K562 (cell line): ENCODE data around the gene CCDC87. TPM values are rescaled to one million over a fixed set of nuclear protein-coding genes. Genes with fewer than 3 reads are reported as not detected.

Source experiments
- ARID3B ChIP-seq: fragments of 250-450 bp; sonication (Bioruptor Pico); IDR thresholded peaks from 2 replicates; pipeline ENCODE4 v1.4.0; 2020; ENCODE audit warnings: borderline replicate concordance
- FOXJ2 ChIP-seq: fragments of 200-800 bp; sonication (Bioruptor generic); IDR thresholded peaks from 2 replicates; pipeline ENCODE4 v1.6.1; 2016; ENCODE audit warnings: missing genetic modification characterization, missing compliant biosample characterization
- GABPA ChIP-seq: fragments of 200-800 bp; sonication (Bioruptor generic); conservative IDR thresholded peaks from 2 replicates; pipeline ENCODE4 v1.6.1; 2016; ENCODE audit warnings: low read depth, missing genetic modification characterization, missing compliant biosample characterization
- GTF2F1 ChIP-seq: IDR thresholded peaks from 2 replicates; pipeline ENCODE4 v1.6.1; 2011; ENCODE audit warnings: low read depth, low read length, improper control_type of control experiment
- HNRNPH1 ChIP-seq: fragments of 200-400 bp; formaldehyde crosslinking; optimal IDR thresholded peaks from 2 replicates; pipeline ENCODE3; 2017; ENCODE audit warnings: low read depth, mild to moderate bottlenecking, low read length, moderate library complexity
- MED1 ChIP-seq: sonication (generic); formaldehyde crosslinking; IDR thresholded peaks from 2 replicates; pipeline ENCODE4 v1.8.1; 2023; ENCODE audit warnings: missing genetic modification reagents, borderline replicate concordance
- MEIS2 ChIP-seq: fragments of 450-650 bp; IDR thresholded peaks from 2 replicates; pipeline ENCODE4 v1.6.1; 2014; ENCODE audit warnings: mild to moderate bottlenecking; ENCODE audit not compliant: partially characterized antibody
- NFE2L1 ChIP-seq: fragments of 450-650 bp; IDR thresholded peaks from 2 replicates; pipeline ENCODE4 v1.6.1; 2016; ENCODE audit warnings: missing genetic modification characterization, low read depth, mild to moderate bottlenecking, missing compliant biosample characterization, moderate library complexity, borderline replicate concordance
- PHF21A ChIP-seq: fragments of 450-650 bp; IDR thresholded peaks from 2 replicates; pipeline ENCODE4 v1.6.1; 2017; ENCODE audit warnings: low read depth, borderline replicate concordance
- POLR2B ChIP-seq: fragments of 450-650 bp; IDR thresholded peaks from 2 replicates; pipeline ENCODE4 v1.6.1; 2018; ENCODE audit warnings: low read depth; ENCODE audit not compliant: partially characterized antibody
- SIN3B ChIP-seq: fragments of 450-650 bp; IDR thresholded peaks from 2 replicates; pipeline ENCODE4 v1.6.1; 2017; ENCODE audit warnings: low read depth, mild to moderate bottlenecking, moderate library complexity
- SLC30A9 ChIP-seq: fragments of 250-450 bp; sonication (Bioruptor Pico); IDR thresholded peaks from 2 replicates; pipeline ENCODE4 v1.8.0; 2022; ENCODE audit warnings: mild to moderate bottlenecking, moderate library complexity
- SRSF9 ChIP-seq: fragments of 200-400 bp; formaldehyde crosslinking; IDR thresholded peaks from 2 replicates; pipeline ENCODE4 v1.6.1; 2017; ENCODE audit warnings: low read depth, low read length, borderline replicate concordance
- TCF7L2 ChIP-seq: fragments of 150-350 bp; IDR thresholded peaks from 2 replicates; pipeline ENCODE4 v1.6.1; 2016; ENCODE audit warnings: low read depth, mild to moderate bottlenecking, low read length, moderate library complexity
- TGIF2 ChIP-seq: sonication (generic); formaldehyde crosslinking; IDR thresholded peaks from 2 replicates; pipeline ENCODE4 v1.8.1; 2022; ENCODE audit warnings: mild to moderate bottlenecking, missing genetic modification reagents, moderate library complexity
- XRCC5 ChIP-seq: fragments of 200-400 bp; formaldehyde crosslinking; IDR thresholded peaks from 2 replicates; pipeline ENCODE4 v1.6.1; 2017; ENCODE audit warnings: low read depth, mild to moderate bottlenecking, low read length
- ZBTB12 ChIP-seq: fragments of 250-450 bp; sonication (Bioruptor Pico); IDR thresholded peaks from 2 replicates; pipeline ENCODE4 v1.4.0; 2020
- ZBTB34 ChIP-seq: fragments of 250-450 bp; sonication (Bioruptor Pico); IDR thresholded peaks from 2 replicates; pipeline ENCODE4 v1.8.0; 2021; ENCODE audit warnings: mild to moderate bottlenecking, moderate library complexity
- ZC3H11A ChIP-seq: IDR thresholded peaks from 2 replicates; pipeline ENCODE4 v1.6.1; 2012; ENCODE audit warnings: low read depth, low read length, improper control_type of control experiment
- ZNF197 ChIP-seq: fragments of 200-800 bp; sonication (Bioruptor generic); IDR thresholded peaks from 2 replicates; pipeline ENCODE4 v1.6.1; 2016; ENCODE audit warnings: low read depth, missing genetic modification characterization, missing compliant biosample characterization
- ZNF41 ChIP-seq: fragments of 250-450 bp; sonication (Bioruptor Pico); conservative IDR thresholded peaks from 2 replicates; pipeline ENCODE4 v1.4.0; 2020; ENCODE audit warnings: mild to moderate bottlenecking
- ZNF518B ChIP-seq: fragments of 250-450 bp; sonication (Bioruptor Pico); IDR thresholded peaks from 2 replicates; pipeline ENCODE4 v1.5.0; 2021; ENCODE audit warnings: mild to moderate bottlenecking, moderate library complexity
- ZNF668 ChIP-seq: fragments of 250-450 bp; sonication (Bioruptor Pico); IDR thresholded peaks from 2 replicates; pipeline ENCODE4 v1.8.0; 2022; ENCODE audit warnings: mild to moderate bottlenecking, inconsistent platforms
- polyA plus RNA-seq, 8 experiments: library from polyadenylated mRNA; depleted of rRNA in 4 of 8; stranded (reverse) in 5 of 8; unstranded in 3 of 8; fragments of >200 nt; fragmentation: Nextera tagmentation in 2 of 8; fragmentation: Illumina TruSeq in 1 of 8; extraction: Ambion mirVana in 2 of 8; extraction: Trizol in 1 of 8; gene quantifications; 2 replicates each; pipeline versions ENCODE4 v1.2.1 to v1.2.3, GENCODE V29; 2011 to 2014; ENCODE audit warnings: inconsistent platforms in 1 of 8, missing spikeins in 1 of 8
- total RNA-seq, 7 experiments: library from RNA; depleted of rRNA in 6 of 7; stranded (reverse); fragments of >200 nt in 6 of 7; fragmentation: Illumina TruSeq in 2 of 7; extraction: Trizol in 2 of 7; gene quantifications; 2 replicates each; pipeline versions ENCODE4 v1.2.1 to v1.2.3, GENCODE V29; 2011 to 2021; ENCODE audit warnings: low replicate concordance in 1 of 7

CCDC87 gene
- total and polyA plus RNA-seq, 9 of the 15 experiments (the other 6 are each of a cell fraction or from before 2014, with no cell fraction given) = 0.03 to 0.44 (median 0.15) TPM; not detected in 1

GRCh38 chr11:66593303-66593635 lies 406 bp upstream of the CCDC87 start (continued):
- TF ChIP-seq SLC30A9 (CRISPR knock-in tag) (no peak), ZBTB34 (no peak), ARID3B (CRISPR knock-in tag) (0 out of 2 replicates have a peak, but pooled peaks have one; percentile 30), MEIS2 (no peak), NFE2L1 (no peak), ZC3H11A (no peak), ZNF518B (no peak), FOXJ2 (no peak), POLR2B (no peak), HNRNPH1 (no peak), TGIF2 (CRISPR knock-in tag) (no peak), XRCC5 (no peak), ZNF197 (CRISPR knock-in tag) (no peak), GABPA (no peak), PHF21A (no peak), SRSF9 (no peak), MED1 (CRISPR knock-in tag) (no peak), ZBTB12 (CRISPR knock-in tag) (no peak), TCF7L2 (no peak), GTF2F1 (no peak), SIN3B (no peak; the same call in 1 of the 2 replicates), ZNF668 (no peak), ZNF41 (CRISPR knock-in tag) (no peak)
